ENCODE measurements around the gene BEAN1. TPM values are rescaled to one million over a fixed set of nuclear protein-coding genes. Genes with fewer than 3 reads are reported as not detected.

The BEAN1 gene
- total and polyA plus RNA-seq, 2 experiments from 2014 or later, result 0.07 to 0.10 TPM

GRCh38 chr16:66502020-66502913 is 75.2 kb downstream of the BEAN1 start (continued):
- no peak for TF ChIP-seq CTCF (conservative IDR thresholded peaks at IDR 0.05; ENCODE audit: low read depth in 2 of 2)
- no peak for TF ChIP-seq EZH2phosphoT487 (IDR thresholded peaks at IDR 0.05; ENCODE audit: unreplicated experiment)

- ATAC-seq (no peak), DNase-seq (ENCODE audit: low spot score) (no peak)
- Mint-ChIP-seq H3K4me1 (peaks cover 3% of the 10 kb centered on the region), H3K36me3 (ENCODE audit: low read depth) (no peaks in the 10 kb centered on the region), H3K9me3 (no peaks in the 10 kb centered on the region; the same call in 1 of the 3 replicates), H3K4me3 (no peak overlapping the region), H3K27ac (no peak overlapping the region), H3K27me3 (ENCODE audit: insufficient read depth, low read depth, poor library complexity) (peaks cover 7% of the 10 kb centered on the region)
- Histone ChIP-seq H3K36me3 (ENCODE audit: insufficient read depth) (no peaks in the 10 kb centered on the region), H3F3A (replicated peaks; ENCODE audit: low read depth) (no peaks in the 10 kb centered on the region), H4K20me1 (replicated peaks; ENCODE audit: insufficient read depth) (no peaks in the 10 kb centered on the region), H2AFZ (no peak overlapping the region), H3K4me3 (no peak overlapping the region), H3K4me1 (ENCODE audit: insufficient read depth) (no peaks in the 10 kb centered on the region), H3K27me3 (ENCODE audit: insufficient read depth) (no peaks in the 10 kb centered on the region), H3K9me2 (ENCODE audit: insufficient read depth) (no peaks in the 10 kb centered on the region), H3K79me2 (replicated peaks; ENCODE audit: insufficient read depth) (no peaks in the 10 kb centered on the region), H3K4me2 (no peak overlapping the region), H3K27ac (ENCODE audit: low read depth) (no peak overlapping the region)
- no peak for TF ChIP-seq JUNB (IDR thresholded peaks at IDR 0.05; ENCODE audit: unreplicated experiment)
- TF ChIP-seq POLR2AphosphoS5 (IDR thresholded peaks at IDR 0.05; ENCODE audit: low read depth), result no peak
- TF ChIP-seq, protein P1, sequence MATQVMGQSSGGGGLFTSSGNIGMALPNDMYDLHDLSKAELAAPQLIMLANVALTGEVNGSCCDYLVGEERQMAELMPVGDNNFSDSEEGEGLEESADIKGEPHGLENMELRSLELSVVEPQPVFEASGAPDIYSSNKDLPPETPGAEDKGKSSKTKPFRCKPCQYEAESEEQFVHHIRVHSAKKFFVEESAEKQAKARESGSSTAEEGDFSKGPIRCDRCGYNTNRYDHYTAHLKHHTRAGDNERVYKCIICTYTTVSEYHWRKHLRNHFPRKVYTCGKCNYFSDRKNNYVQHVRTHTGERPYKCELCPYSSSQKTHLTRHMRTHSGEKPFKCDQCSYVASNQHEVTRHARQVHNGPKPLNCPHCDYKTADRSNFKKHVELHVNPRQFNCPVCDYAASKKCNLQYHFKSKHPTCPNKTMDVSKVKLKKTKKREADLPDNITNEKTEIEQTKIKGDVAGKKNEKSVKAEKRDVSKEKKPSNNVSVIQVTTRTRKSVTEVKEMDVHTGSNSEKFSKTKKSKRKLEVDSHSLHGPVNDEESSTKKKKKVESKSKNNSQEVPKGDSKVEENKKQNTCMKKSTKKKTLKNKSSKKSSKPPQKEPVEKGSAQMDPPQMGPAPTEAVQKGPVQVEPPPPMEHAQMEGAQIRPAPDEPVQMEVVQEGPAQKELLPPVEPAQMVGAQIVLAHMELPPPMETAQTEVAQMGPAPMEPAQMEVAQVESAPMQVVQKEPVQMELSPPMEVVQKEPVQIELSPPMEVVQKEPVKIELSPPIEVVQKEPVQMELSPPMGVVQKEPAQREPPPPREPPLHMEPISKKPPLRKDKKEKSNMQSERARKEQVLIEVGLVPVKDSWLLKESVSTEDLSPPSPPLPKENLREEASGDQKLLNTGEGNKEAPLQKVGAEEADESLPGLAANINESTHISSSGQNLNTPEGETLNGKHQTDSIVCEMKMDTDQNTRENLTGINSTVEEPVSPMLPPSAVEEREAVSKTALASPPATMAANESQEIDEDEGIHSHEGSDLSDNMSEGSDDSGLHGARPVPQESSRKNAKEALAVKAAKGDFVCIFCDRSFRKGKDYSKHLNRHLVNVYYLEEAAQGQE (IDR thresholded peaks at IDR 0.05; ENCODE audit: unreplicated experiment), result no peak
- TF ChIP-seq, protein P2, sequence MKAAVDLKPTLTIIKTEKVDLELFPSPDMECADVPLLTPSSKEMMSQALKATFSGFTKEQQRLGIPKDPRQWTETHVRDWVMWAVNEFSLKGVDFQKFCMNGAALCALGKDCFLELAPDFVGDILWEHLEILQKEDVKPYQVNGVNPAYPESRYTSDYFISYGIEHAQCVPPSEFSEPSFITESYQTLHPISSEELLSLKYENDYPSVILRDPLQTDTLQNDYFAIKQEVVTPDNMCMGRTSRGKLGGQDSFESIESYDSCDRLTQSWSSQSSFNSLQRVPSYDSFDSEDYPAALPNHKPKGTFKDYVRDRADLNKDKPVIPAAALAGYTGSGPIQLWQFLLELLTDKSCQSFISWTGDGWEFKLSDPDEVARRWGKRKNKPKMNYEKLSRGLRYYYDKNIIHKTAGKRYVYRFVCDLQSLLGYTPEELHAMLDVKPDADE (IDR thresholded peaks at IDR 0.05), result no peak
- TF ChIP-seq CTCF (conservative IDR thresholded peaks at IDR 0.05; ENCODE audit: low read depth in 2 of 2), result no peak
- TF ChIP-seq, protein P3, sequence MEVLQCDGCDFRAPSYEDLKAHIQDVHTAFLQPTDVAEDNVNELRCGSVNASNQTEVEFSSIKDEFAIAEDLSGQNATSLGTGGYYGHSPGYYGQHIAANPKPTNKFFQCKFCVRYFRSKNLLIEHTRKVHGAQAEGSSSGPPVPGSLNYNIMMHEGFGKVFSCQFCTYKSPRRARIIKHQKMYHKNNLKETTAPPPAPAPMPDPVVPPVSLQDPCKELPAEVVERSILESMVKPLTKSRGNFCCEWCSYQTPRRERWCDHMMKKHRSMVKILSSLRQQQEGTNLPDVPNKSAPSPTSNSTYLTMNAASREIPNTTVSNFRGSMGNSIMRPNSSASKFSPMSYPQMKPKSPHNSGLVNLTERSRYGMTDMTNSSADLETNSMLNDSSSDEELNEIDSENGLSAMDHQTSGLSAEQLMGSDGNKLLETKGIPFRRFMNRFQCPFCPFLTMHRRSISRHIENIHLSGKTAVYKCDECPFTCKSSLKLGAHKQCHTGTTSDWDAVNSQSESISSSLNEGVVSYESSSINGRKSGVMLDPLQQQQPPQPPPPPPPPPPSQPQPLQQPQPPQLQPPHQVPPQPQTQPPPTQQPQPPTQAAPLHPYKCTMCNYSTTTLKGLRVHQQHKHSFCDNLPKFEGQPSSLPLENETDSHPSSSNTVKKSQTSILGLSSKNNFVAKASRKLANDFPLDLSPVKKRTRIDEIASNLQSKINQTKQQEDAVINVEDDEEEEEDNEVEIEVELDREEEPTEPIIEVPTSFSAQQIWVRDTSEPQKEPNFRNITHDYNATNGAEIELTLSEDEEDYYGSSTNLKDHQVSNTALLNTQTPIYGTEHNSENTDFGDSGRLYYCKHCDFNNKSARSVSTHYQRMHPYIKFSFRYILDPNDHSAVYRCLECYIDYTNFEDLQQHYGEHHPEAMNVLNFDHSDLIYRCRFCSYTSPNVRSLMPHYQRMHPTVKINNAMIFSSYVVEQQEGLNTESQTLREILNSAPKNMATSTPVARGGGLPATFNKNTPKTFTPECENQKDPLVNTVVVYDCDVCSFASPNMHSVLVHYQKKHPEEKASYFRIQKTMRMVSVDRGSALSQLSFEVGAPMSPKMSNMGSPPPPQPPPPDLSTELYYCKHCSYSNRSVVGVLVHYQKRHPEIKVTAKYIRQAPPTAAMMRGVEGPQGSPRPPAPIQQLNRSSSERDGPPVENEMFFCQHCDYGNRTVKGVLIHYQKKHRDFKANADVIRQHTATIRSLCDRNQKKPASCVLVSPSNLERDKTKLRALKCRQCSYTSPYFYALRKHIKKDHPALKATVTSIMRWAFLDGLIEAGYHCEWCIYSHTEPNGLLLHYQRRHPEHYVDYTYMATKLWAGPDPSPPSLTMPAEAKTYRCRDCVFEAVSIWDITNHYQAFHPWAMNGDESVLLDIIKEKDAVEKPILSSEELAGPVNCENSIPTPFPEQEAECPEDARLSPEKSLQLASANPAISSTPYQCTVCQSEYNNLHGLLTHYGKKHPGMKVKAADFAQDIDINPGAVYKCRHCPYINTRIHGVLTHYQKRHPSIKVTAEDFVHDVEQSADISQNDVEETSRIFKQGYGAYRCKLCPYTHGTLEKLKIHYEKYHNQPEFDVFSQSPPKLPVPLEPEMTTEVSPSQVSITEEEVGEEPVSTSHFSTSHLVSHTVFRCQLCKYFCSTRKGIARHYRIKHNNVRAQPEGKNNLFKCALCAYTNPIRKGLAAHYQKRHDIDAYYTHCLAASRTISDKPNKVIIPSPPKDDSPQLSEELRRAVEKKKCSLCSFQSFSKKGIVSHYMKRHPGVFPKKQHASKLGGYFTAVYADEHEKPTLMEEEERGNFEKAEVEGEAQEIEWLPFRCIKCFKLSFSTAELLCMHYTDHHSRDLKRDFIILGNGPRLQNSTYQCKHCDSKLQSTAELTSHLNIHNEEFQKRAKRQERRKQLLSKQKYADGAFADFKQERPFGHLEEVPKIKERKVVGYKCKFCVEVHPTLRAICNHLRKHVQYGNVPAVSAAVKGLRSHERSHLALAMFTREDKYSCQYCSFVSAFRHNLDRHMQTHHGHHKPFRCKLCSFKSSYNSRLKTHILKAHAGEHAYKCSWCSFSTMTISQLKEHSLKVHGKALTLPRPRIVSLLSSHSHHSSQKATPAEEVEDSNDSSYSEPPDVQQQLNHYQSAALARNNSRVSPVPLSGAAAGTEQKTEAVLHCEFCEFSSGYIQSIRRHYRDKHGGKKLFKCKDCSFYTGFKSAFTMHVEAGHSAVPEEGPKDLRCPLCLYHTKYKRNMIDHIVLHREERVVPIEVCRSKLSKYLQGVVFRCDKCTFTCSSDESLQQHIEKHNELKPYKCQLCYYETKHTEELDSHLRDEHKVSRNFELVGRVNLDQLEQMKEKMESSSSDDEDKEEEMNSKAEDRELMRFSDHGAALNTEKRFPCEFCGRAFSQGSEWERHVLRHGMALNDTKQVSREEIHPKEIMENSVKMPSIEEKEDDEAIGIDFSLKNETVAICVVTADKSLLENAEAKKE (CRISPR knock-in tag; IDR thresholded peaks at IDR 0.05), result no peak
- no peak for TF ChIP-seq NANOG (IDR thresholded peaks at IDR 0.05; ENCODE audit: borderline replicate concordance)
These were observed 75.9 kb downstream of the BEAN1 start for GRCh38 chr16:66503030-66503429.

Measured in GM23338 (cell line).